HG02885 (cell line): Measurements from ENCODE around the gene MYD88.

ENCODE experiments used
- ATAC-seq: cut with Tn5 transposase; IDR thresholded peaks from one replicate; pipeline ENCODE4 v1.9.1; 2021; ENCODE audit warnings: mild to moderate bottlenecking; ENCODE audit not compliant: unreplicated experiment, poor library complexity

MYD88 gene

DNA sequence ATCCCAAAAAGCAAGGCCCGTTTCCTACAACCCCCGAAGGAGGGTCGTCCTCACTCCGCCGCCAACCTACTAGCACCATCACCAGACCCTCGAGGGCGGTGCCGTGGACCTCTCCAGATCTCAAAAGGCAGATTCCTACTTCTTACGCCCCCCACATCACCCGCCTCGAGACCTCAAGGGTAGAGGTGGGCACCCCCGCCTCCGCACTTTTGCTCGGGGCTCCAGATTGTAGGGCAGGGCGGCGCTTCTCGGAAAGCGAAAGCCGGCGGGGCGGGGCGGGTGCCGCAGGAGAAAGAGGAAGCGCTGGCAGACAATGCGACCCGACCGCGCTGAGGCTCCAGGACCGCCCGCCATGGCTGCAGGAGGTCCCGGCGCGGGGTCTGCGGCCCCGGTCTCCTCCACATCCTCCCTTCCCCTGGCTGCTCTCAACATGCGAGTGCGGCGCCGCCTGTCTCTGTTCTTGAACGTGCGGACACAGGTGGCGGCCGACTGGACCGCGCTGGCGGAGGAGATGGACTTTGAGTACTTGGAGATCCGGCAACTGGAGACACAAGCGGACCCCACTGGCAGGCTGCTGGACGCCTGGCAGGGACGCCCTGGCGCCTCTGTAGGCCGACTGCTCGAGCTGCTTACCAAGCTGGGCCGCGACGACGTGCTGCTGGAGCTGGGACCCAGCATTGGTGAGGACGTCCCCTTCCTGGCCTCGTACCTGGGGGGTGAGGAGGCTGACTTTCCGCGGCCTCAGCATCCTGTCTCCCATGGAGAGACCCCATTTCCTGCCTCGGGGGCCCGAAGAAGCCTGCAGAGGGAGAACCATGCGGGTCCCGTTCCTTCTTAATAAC is at the start of gene MYD88:
MYD88 (plus strand) TSS at position 313 of the 842 bp plus-strand sequence; CDS start at position 353, 40 bp downstream.
- ATAC-seq, result peak; percentile 40

- no peak for ATAC-seq
Measured at GRCh38 chr3:38089163-38089562, 49.3 kb upstream of the MYD88 start.

DNA sequence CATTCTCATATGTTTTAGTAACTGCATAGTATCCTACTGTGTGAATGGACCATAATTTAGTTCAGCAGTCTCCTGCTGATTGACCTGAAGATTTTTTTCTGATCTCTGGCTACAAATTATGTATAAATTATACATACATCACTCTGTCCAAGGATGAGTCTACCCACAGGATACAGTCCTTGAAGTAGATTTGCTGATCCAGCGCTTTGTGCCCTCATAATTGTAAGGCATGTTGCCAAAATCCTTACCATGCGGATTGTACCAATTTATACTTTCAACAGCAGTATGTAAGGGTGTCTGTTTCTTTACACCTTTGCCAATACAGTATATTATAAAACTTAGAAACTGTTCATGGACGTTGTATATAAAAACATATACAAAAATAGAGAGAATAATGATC is 48.0 kb upstream of the MYD88 start:
- no peak for ATAC-seq

DNA sequence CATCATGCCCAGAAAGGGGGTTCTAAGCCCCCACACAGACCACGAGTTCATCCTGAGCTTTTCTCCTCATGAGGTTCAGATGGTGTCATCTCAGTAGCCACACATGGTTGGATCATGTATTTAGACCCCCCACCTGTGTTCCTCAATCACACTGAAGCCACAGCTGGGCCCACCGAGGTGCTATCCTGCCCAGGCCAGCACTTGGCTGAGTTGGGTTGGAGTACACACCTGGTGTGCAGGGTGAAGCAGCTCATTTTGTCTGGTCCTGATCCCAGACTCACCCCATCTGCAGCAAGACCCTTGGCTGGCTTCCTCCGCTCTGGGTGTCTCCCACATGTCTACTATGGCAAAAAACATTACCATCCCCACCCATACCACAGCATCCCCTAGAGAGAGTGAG is 43.5 kb upstream of the MYD88 start:
- ATAC-seq, result no peak

DNA sequence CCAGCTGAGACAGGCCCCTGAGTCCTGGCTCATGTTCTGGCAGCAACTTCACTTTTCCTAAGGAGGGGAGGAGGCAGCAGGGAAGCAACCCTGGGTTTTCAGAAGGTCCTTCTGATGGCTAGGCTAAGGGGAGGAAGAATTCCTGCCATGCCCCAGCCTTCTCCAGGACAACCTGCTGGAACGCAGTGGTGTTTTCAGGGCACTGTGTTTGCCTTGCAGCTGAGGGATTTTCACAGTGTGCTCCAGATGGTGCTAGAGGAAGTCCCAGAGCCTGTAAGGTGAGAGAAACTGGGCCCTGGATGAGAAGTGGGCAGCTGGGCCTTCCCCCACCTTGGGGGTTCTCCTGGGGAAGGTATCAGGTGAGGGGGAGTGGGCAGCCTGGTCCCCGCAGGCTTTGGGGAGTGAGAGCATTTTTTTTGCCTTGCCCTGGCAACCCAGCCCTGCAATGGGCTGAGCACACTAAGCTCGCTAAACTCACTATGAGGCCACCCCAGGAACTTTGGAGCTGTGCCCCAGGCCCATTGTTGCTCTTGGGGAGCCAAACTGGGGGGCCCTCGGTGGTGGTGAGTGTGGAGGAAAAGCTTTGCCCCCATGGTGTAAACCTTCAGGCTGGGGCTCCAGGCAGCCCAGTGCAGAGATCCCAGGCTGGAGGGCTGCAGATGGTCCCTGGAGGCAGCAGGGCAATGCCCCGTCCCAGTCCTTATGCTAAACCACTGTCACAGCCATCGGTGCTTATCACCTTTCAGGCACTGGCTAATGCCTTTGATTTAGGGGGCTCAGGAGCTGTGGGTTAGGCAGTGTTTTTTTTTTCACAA is 42.6 kb upstream of the MYD88 start:
- no peak for ATAC-seq

DNA sequence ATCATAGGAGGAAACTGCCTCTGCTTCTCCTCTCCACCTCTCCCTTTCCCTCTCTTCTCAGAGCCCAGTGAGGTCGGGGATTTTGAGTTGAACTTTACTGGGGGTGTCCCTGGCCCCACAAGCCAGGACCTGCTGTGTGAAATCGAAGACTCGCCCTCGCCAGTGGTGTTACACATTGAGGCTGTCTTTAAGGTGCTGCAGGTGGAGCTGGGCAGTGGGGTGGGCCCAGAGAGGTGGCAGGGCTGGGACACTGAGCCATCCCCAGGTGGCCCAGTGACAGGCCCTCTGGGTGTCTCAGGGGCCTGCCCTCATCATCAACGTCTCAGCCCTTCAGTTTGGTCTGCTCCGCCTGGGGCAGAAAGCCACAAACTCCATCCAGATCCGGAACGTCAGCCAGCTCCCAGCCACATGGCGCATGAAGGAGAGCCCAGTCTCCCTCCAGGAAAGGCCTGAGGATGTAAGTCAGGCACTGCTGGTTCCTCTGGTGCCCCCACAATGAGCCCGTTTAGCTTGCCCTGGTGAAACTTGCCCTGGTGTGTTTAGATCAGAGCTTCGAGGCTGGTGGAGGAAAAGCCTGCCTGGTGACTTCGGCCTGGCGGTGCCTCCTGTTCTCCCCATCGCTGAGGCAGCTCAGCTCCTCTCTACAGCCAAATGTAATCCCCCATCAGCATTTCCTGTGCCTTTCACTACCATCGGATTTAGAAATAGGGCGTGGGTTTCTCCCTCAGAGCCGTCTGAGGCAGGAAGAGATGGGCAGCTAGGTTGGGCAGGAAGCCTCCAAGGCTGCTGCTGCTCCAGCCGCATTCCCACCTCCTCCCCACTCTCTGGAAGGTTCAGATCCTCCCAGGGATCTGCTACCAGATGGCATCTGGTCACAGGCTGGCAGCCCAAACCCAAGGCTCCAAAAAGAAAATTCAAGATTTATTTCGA is 40.8 kb upstream of the MYD88 start:
- no peak for ATAC-seq

- ATAC-seq, result no peak
Measured at GRCh38 chr3:38098376-38098723, 40.1 kb upstream of the MYD88 start.

DNA sequence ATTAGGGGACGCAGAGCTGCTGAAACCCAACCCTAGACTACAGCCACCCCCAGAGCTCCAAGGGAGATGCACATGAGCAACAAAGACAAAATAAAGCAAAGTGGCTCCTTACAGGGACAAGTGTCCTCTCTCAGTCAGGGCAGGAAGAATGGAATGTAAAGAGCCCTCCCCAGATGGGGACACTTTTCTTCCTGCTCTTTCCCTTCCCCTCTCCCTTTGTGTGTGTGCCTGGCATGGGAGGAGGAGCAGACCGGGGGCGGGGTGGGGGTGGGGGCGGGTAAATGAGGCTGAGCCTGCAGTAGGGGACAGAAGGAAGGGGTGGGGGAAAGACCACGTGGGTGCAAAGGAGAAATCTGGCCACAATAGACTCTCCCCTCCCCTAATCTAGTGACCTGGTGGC is 38.9 kb upstream of the MYD88 start:
- no peak for ATAC-seq

DNA sequence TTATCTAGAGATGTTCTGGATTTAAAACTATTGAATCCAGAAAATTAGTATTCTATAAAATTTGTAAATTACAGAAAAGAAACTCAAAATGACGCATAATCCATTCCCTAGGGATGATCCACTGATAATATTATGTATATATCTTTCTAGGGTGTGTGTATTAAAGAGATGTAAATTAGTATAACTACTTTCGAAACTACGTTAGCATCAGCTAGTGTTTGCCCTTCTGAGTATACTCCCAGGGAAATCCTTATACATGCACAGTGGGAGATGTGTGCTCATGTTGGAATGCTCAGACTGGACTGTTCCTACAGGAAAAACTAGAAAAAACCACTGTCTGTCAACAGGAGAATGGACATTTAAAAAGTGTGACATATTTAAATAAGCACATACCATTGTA is 38.0 kb upstream of the MYD88 start:
- ATAC-seq, result no peak

DNA sequence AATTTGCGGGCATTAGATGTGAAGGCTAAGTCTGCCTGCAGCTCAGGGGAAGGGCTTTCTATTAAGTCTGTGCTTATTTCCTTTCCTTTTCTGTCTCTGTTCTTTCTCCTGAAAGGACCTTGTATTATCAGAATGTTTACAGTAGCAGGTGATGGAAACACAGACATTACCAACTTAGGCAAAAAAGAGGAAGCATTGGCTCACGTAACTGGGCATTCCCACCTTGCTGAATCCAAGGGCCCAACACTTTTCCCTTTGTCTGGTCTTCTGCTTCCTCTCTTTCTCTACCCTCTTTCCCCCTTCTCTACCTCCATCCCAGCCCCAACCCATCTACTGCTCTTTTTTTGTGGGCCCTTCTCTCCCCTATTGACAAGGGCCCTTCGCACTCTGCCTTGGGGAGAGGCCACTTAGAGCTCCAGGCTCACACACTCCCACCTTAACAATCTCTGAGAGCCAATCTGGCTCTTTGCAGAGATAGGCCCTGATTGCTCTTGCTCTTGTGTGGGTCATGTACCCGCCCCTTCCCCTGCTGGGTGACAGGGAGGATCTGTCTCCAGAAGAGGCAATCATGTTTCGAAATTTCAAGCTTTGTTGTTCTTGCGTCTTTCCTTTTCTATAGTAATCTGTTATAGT is 36.5 kb upstream of the MYD88 start:
- ATAC-seq, result no peak

GRCh38 chr3:38102444-38102814 is 36.0 kb upstream of the MYD88 start:
- no peak for ATAC-seq

- ATAC-seq, result no peak
Measured at GRCh38 chr3:38105525-38105924, 32.9 kb upstream of the MYD88 start.

GRCh38 chr3:38107911-38108648 is 30.4 kb upstream of the MYD88 start:
- ATAC-seq, result no peak

GRCh38 chr3:38108649-38109579 is 29.5 kb upstream of the MYD88 start:
- no peak for ATAC-seq

DNA sequence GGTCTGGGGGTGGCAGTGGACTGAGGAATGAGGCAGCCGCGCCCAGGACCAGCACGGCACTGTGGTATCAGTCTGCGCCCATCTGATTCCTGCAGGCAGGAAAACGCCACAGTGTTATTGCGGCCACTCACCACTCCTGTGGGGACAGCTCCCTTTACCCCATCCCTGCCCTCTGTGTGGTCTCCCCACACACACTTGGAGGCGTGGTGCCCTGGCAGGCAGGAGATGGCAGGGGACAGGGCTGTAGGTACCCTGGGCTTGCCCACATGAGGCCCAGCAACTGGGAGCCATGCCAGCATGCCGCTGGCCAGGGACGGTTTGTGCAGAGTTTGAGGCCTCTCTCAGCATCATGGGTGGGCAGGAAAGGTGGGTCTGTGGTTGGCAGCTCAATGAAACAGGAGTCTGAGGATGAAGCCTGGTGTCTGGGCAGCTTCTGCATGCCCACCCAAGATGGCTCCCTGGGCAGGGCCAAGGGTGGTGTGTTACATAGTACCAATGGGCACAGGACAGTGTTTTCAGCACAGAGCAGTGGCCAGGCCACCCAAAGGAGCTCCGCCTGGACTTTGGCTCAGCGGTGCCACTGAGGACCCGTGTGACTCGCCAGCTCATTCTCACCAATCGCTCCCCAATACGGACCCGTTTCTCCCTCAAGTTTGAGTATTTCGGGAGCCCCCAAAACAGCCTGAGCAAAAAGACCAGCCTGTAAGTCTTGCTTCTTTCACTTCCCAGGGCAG is 28.7 kb upstream of the MYD88 start:
- ATAC-seq, result no peak

DNA sequence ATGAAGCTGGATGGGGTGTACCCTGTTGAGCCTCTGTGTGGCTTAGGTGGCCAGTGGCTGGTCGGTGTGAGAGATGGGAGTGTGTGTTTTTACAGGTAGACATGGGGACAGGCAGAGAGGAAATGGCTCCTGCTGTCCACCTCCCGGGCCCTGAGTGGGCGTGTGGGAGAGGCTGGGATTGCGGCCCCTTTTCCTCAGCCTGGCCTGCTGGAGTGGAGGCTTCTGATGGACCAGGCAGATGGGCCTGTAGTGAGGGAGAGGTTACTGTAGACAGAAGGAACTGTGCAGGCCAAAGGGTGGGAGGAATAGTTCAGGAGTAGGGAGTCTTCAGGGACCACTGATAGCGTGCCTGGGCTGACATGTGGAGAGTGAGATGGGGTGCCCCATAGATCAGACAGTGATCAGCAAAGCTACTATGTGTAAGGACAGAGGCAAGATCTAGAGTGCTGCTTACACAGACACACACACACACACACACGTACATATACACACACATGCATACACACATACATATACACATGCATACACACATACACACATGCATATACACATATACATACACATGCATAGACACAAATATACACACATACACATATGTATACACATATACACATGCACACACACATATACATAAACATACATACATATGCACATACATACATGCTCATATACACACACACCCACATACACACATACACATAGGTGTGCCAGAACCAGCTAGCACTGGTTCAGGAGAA is 28.0 kb upstream of the MYD88 start:
- ATAC-seq, result no peak

DNA sequence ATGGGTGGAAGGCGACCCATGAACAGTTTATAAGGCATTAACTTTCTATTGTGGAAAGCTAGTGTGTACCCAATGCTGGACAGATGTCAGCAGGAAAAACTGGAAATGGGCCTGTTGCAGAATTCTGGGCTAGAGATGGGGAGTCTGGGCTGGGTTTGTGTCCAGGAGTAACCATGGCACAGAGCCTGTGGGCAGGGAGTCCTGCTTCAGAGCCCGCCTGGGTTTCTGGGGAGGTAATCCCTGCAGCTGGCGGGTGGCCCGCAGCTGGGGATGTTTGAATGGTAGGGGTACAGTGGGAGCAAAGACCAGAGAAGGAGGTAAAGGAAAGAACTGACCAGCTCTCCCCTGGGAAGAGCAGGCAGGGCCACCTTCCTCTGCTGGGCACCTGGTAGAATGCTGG is 27.3 kb upstream of the MYD88 start:
- no peak for ATAC-seq
